GM12878 (cell line): Measurements from ENCODE around the gene AK8. TPM values are rescaled to one million over a fixed set of nuclear protein-coding genes. Genes with fewer than 3 reads are reported as not detected.

ENCODE experiments used
- ATAC-seq: fragments of 200-7000 bp; cut with Tn5 transposase; 3 replicates; pipeline ENCODE4 v1.9.1; 2020; ENCODE audit warnings: mild to moderate bottlenecking, moderate library complexity
- BruUV-seq: library from RNA; stranded (reverse); fragments of 400-500 nt; replicated peaks from 2 replicates; lab custom pipeline; 2021; lab: Mats Ljungman, UMichigan
- CTCF ChIA-PET: fragments of 300-600 bp; sonication (Branson Sonifier 250); formaldehyde crosslinking; extraction: SDS; loops from one replicate; lab custom pipeline; 2021; ENCODE audit warnings: inconsistent platforms; lab: Yijun Ruan, JAX
- POLR2A ChIA-PET: fragments of 350-600 bp; formaldehyde crosslinking; extraction: SDS; loops from one replicate; lab custom pipeline; 2021; ENCODE audit warnings: inconsistent platforms; lab: Charles Lee
- RAD21 ChIA-PET: fragments of 300-600 bp; sonication (Branson Sonifier 250); formaldehyde crosslinking; loops from one replicate; lab custom pipeline; 2023; ENCODE audit warnings: antibody characterized with exemption; ENCODE audit not compliant: unreplicated experiment; lab: Charles Lee
- SMC1A ChIA-PET: fragments of 300-600 bp; sonication (Branson Sonifier 250); formaldehyde crosslinking; loops from one replicate; lab custom pipeline; 2023; ENCODE audit not compliant: unreplicated experiment, uncharacterized antibody; lab: Charles Lee
- DNase-seq: peaks from one replicate; pipeline ENCODE4 v3.0.0-alpha.2; 2011; ENCODE audit warnings: low read depth, low spot score
- FAIRE-seq: peaks from 3 replicates; lab custom pipeline; 2011; peaks lifted over from hg19 to GRCh38; lab: Jason Lieb, UNC
- H2AFZ ChIP-seq: 2 replicates; pipeline ENCODE4 v1.6.0; 2011; ENCODE audit warnings: low read depth, low read length, control low read depth; ENCODE audit not compliant: control insufficient read depth
- H3K27ac ChIP-seq: 2 replicates; pipeline ENCODE4 v1.5.1; 2011; ENCODE audit warnings: control low read depth; ENCODE audit not compliant: control insufficient read depth, insufficient read depth
- H3K27me3 ChIP-seq, 2 experiments: replicated peaks in 1 of 2; 2 replicates each; pipeline versions ENCODE4 v1.6.0 to v1.6.1; 2011; ENCODE audit warnings: low read length in 1 of 2; ENCODE audit not compliant: control insufficient read depth in 2 of 2, insufficient read depth in 2 of 2
- H3K36me3 ChIP-seq, 2 experiments: 2 replicates each; pipeline ENCODE4 v1.5.1; 2011; ENCODE audit warnings: low read length in 1 of 2; ENCODE audit not compliant: control insufficient read depth in 2 of 2, insufficient read depth in 2 of 2
- H3K4me1 ChIP-seq: 2 replicates; pipeline ENCODE4 v1.6.1; 2011; ENCODE audit warnings: mild to moderate bottlenecking, low read length, moderate library complexity, mixed read lengths; ENCODE audit not compliant: control insufficient read depth, insufficient read depth
- H3K4me2 ChIP-seq: 2 replicates; pipeline ENCODE4 v1.6.0; 2011; ENCODE audit warnings: control low read depth; ENCODE audit not compliant: control insufficient read depth, insufficient read depth
- H3K4me3 ChIP-seq: fragments of 200-600 bp; sonication (generic); 2 replicates; pipeline ENCODE4 v1.5.1; 2016
- H3K79me2 ChIP-seq: 2 replicates; pipeline ENCODE4 v1.6.0; 2011; ENCODE audit warnings: low read length; ENCODE audit not compliant: control insufficient read depth, insufficient read depth
- H3K9ac ChIP-seq: 2 replicates; pipeline ENCODE4 v1.8.0; 2011; ENCODE audit warnings: low read length, control low read depth, mixed read lengths; ENCODE audit not compliant: control insufficient read depth, insufficient read depth
- H3K9me3 ChIP-seq: replicated peaks from 3 replicates; pipeline ENCODE4 v1.5.1; 2011; ENCODE audit warnings: mild to moderate bottlenecking, low read length; ENCODE audit not compliant: control insufficient read depth, insufficient read depth
- H4K20me1 ChIP-seq: 2 replicates; pipeline ENCODE4 v1.6.0; 2011; ENCODE audit not compliant: control insufficient read depth, insufficient read depth
- KLF5 ChIP-seq: fragments of 450-650 bp; IDR thresholded peaks from 2 replicates; pipeline ENCODE4 v1.6.1; 2014; ENCODE audit warnings: mild to moderate bottlenecking; ENCODE audit not compliant: partially characterized antibody
- MEF2B ChIP-seq: fragments of 450-650 bp; IDR thresholded peaks from 2 replicates; pipeline ENCODE4 v1.6.1; 2018; ENCODE audit warnings: mild to moderate bottlenecking, moderate library complexity; ENCODE audit not compliant: partially characterized antibody, poor library complexity, severe bottlenecking
- NFXL1 ChIP-seq: fragments of 450-650 bp; IDR thresholded peaks from 2 replicates; pipeline ENCODE4 v1.6.1; 2017; ENCODE audit warnings: antibody characterized with exemption, mild to moderate bottlenecking, borderline replicate concordance
- NR2F1 ChIP-seq: fragments of 450-650 bp; conservative IDR thresholded peaks from 2 replicates; pipeline ENCODE4 v1.6.1; 2017; ENCODE audit warnings: mild to moderate bottlenecking
- PML ChIP-seq: IDR thresholded peaks from 2 replicates; pipeline ENCODE4 v1.6.1; 2012; ENCODE audit warnings: low read length, inconsistent platforms
- SP1 ChIP-seq: IDR thresholded peaks from one replicate; pipeline ENCODE4 v1.6.1; 2011; ENCODE audit warnings: low read depth, low read length
- TCF3 ChIP-seq: IDR thresholded peaks from 2 replicates; pipeline ENCODE4 v1.6.1; 2012; ENCODE audit warnings: low read depth, mild to moderate bottlenecking, low read length, borderline replicate concordance; ENCODE audit not compliant: insufficient read depth
- ZNF622 ChIP-seq: fragments of 450-650 bp; IDR thresholded peaks from 2 replicates; pipeline ENCODE4 v1.6.1; 2017; ENCODE audit warnings: mild to moderate bottlenecking, inconsistent platforms
- WGBS: methylation state at CpG from one replicate; pipeline ENCODE4 v1.1.6; 2016; ENCODE audit warnings: low lambda C conversion rate; ENCODE audit not compliant: insufficient replicate concordance, insufficient coverage; ENCODE audit errors: missing lambda C conversion rate; 5-methylcytosine and 5-hydroxymethylcytosine counted together
- in situ Hi-C: fragments of 300-500 bp; cut with MboI; formaldehyde crosslinking; loops from 9 replicates; pipeline ENCODE4 v1.14.3; 2018; ENCODE audit warnings: mixed read lengths
- intact Hi-C: fragments of 100-400 bp; cut with micrococcal nuclease; formaldehyde crosslinking; loops from one replicate; pipeline ENCODE4 v1.14.2; 2022; ENCODE audit not compliant: unreplicated experiment
- polyA plus RNA-seq, 11 experiments: library from polyadenylated mRNA; depleted of rRNA in 4 of 11; unstranded in 6 of 11; stranded (reverse) in 5 of 11; fragments of >200 nt; fragmentation: Nextera tagmentation in 4 of 11; fragmentation: Illumina TruSeq in 1 of 11; extraction: Ambion mirVana in 4 of 11; extraction: Trizol in 1 of 11; gene quantifications; 1 replicate in 1 of 11; 2 replicates in 10 of 11; pipeline versions ENCODE4 v1.2.1 to v1.2.3, GENCODE V29; 2011 to 2016; ENCODE audit warnings: inconsistent platforms in 2 of 11, missing spikeins in 2 of 11, low read depth in 1 of 11
- total RNA-seq, 4 experiments: library from RNA; depleted of rRNA in 3 of 4; stranded (reverse); fragments of >200 nt in 3 of 4; fragmentation: Illumina TruSeq in 1 of 4; extraction: Trizol in 1 of 4; gene quantifications; 2 replicates each; pipeline versions ENCODE4 v1.2.1 to v1.2.3, GENCODE V29; 2013 to 2021
- TF ChIP-seq, protein P1 (sequence below): IDR thresholded peaks from 2 replicates; pipeline ENCODE4 v1.6.1; 2012; ENCODE audit warnings: mild to moderate bottlenecking, low read depth, low read length
- TF ChIP-seq, protein P2 (sequence below): fragments of 450-650 bp; IDR thresholded peaks from 2 replicates; pipeline ENCODE4 v1.6.1; 2017; ENCODE audit warnings: mild to moderate bottlenecking, moderate library complexity

AK8 gene
- total and polyA plus RNA-seq, 10 of the 15 experiments (the other 5 are each of a cell fraction or from before 2014, with no cell fraction given): 0.03 to 0.12 (median 0.06) TPM; not detected in 5

DNA sequence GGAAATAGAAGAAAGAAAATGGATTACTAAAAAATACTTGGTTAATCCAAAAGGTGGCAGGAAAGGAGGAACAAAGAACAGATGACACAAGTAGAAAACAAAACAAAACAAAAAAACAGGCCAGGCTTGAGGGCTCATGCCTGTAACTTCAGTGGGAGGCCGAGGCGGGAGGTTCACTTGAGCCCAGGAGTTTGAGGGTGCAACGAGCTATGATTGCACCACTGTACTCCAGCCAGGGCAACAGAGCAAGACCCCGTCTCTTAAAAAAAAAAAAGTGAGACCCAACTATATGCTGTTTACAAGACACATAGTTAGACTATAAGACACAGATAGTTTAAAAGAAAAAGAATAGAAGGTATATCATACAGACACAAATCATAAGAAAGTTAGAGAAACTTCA, 59.5 kb downstream of the AK8 start:
- no peak for FAIRE-seq
- Histone ChIP-seq H2AFZ (no peak overlapping the region), H3K4me1 (no peaks in the 10 kb centered on the region), H3K9ac (no peak overlapping the region), H4K20me1 (no peaks in the 10 kb centered on the region), H3K4me3 (no peak overlapping the region), H3K27me3 (peaks cover 0 to 3% of the 10 kb centered on the region in 2 experiments; a peak in 2 of 4 replicates), H3K27ac (no peak overlapping the region), H3K9me3 (no peaks in the 10 kb centered on the region), H3K36me3 (no peaks in the 10 kb centered on the region), H3K79me2 (no peaks in the 10 kb centered on the region), H3K4me2 (no peak overlapping the region)
- no peak for ATAC-seq
- CTCF ChIA-PET: no interaction called here
- POLR2A ChIA-PET: no interaction called here
- DNase-seq: no peak
- TF ChIP-seq KLF5 (no peak), MEF2B (no peak), NR2F1 (no peak), NFXL1 (no peak), ZNF622 (no peak), TCF3 (no peak), PML (no peak), SP1 (no peak)
- TF ChIP-seq, protein P1, sequence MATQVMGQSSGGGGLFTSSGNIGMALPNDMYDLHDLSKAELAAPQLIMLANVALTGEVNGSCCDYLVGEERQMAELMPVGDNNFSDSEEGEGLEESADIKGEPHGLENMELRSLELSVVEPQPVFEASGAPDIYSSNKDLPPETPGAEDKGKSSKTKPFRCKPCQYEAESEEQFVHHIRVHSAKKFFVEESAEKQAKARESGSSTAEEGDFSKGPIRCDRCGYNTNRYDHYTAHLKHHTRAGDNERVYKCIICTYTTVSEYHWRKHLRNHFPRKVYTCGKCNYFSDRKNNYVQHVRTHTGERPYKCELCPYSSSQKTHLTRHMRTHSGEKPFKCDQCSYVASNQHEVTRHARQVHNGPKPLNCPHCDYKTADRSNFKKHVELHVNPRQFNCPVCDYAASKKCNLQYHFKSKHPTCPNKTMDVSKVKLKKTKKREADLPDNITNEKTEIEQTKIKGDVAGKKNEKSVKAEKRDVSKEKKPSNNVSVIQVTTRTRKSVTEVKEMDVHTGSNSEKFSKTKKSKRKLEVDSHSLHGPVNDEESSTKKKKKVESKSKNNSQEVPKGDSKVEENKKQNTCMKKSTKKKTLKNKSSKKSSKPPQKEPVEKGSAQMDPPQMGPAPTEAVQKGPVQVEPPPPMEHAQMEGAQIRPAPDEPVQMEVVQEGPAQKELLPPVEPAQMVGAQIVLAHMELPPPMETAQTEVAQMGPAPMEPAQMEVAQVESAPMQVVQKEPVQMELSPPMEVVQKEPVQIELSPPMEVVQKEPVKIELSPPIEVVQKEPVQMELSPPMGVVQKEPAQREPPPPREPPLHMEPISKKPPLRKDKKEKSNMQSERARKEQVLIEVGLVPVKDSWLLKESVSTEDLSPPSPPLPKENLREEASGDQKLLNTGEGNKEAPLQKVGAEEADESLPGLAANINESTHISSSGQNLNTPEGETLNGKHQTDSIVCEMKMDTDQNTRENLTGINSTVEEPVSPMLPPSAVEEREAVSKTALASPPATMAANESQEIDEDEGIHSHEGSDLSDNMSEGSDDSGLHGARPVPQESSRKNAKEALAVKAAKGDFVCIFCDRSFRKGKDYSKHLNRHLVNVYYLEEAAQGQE: no peak
- TF ChIP-seq, protein P2, sequence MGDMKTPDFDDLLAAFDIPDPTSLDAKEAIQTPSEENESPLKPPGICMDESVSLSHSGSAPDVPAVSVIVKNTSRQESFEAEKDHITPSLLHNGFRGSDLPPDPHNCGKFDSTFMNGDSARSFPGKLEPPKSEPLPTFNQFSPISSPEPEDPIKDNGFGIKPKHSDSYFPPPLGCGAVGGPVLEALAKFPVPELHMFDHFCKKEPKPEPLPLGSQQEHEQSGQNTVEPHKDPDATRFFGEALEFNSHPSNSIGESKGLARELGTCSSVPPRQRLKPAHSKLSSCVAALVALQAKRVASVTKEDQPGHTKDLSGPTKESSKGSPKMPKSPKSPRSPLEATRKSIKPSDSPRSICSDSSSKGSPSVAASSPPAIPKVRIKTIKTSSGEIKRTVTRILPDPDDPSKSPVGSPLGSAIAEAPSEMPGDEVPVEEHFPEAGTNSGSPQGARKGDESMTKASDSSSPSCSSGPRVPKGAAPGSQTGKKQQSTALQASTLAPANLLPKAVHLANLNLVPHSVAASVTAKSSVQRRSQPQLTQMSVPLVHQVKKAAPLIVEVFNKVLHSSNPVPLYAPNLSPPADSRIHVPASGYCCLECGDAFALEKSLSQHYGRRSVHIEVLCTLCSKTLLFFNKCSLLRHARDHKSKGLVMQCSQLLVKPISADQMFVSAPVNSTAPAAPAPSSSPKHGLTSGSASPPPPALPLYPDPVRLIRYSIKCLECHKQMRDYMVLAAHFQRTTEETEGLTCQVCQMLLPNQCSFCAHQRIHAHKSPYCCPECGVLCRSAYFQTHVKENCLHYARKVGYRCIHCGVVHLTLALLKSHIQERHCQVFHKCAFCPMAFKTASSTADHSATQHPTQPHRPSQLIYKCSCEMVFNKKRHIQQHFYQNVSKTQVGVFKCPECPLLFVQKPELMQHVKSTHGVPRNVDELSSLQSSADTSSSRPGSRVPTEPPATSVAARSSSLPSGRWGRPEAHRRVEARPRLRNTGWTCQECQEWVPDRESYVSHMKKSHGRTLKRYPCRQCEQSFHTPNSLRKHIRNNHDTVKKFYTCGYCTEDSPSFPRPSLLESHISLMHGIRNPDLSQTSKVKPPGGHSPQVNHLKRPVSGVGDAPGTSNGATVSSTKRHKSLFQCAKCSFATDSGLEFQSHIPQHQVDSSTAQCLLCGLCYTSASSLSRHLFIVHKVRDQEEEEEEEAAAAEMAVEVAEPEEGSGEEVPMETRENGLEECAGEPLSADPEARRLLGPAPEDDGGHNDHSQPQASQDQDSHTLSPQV: no peak
- 15% methylated on average over 4 of the region's 4 CpGs for WGBS
- SMC1A ChIA-PET: no interaction called here
- in situ Hi-C loops (no loop called here), intact Hi-C loops (no loop called here)
- BruUV-seq: no TSS peak
- RAD21 ChIA-PET: interaction anchor here (1.4 kb wide), 1 partner anchor 84 kb away, joined by 3 read pairs; no protein-coding TSS in a partner anchor
